SJCRH30 (cell line): ENCODE results near the gene POLR3K. TPM values are rescaled to one million over a fixed set of nuclear protein-coding genes. Genes with fewer than 3 reads are reported as not detected.

ENCODE experiments used
- DNase-seq, 2 experiments: peaks; one replicate each; pipeline ENCODE4 v3.0.0-alpha.2; 2015 to 2020
- H3K27ac ChIP-seq: fragments of 250-450 bp; sonication (Bioruptor Pico); 2 replicates; pipeline ENCODE4 v1.5.1; 2020; ENCODE audit warnings: mild to moderate bottlenecking, moderate library complexity
- H3K27me3 ChIP-seq: fragments of 250-450 bp; sonication (Bioruptor Pico); 2 replicates; pipeline ENCODE4 v1.5.1; 2020; ENCODE audit warnings: mild to moderate bottlenecking, moderate library complexity
- H3K36me3 ChIP-seq: fragments of 250-450 bp; sonication (Bioruptor Pico); 2 replicates; pipeline ENCODE4 v1.5.1; 2020; ENCODE audit warnings: mild to moderate bottlenecking, moderate library complexity
- H3K4me1 ChIP-seq: fragments of 250-450 bp; sonication (Bioruptor Pico); 2 replicates; pipeline ENCODE4 v1.5.1; 2020; ENCODE audit warnings: mild to moderate bottlenecking, moderate library complexity
- H3K4me3 ChIP-seq: fragments of 250-450 bp; sonication (Bioruptor Pico); 2 replicates; pipeline ENCODE4 v1.5.1; 2020; ENCODE audit warnings: mild to moderate bottlenecking, moderate library complexity
- H3K9me3 ChIP-seq: fragments of 250-450 bp; sonication (Bioruptor Pico); replicated peaks from 2 replicates; pipeline ENCODE4 v1.5.1; 2020; ENCODE audit warnings: mild to moderate bottlenecking, moderate library complexity
- total RNA-seq: library from RNA; depleted of rRNA; stranded (reverse); fragments of >200 nt; shearing (Covaris generic); gene quantifications from 2 replicates; pipeline ENCODE4 v1.2.3, GENCODE V29; 2014

Gene POLR3K
- total RNA-seq, 1 experiment from 2014 or later: 24.3 TPM

DNA sequence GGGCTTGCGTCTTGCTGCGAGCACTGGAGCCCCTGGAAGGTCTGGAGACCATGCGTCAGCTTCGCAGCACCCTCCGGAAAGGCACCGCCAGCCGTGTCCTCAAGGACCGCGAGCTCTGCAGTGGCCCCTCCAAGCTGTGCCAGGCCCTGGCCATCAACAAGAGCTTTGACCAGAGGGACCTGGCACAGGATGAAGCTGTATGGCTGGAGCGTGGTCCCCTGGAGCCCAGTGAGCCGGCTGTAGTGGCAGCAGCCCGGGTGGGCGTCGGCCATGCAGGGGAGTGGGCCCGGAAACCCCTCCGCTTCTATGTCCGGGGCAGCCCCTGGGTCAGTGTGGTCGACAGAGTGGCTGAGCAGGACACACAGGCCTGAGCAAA is 32.0 kb upstream of the POLR3K start:
- Histone ChIP-seq H3K9me3 (no peaks in the 10 kb centered on the region), H3K36me3 (peaks cover under 1% of the 10 kb centered on the region; the same call in 1 of the 2 replicates), H3K27ac (peak overlapping the region; percentile 72; the same call in 1 of the 2 replicates), H3K27me3 (no peaks in the 10 kb centered on the region), H3K4me1 (peaks cover 40% of the 10 kb centered on the region), H3K4me3 (no peak overlapping the region)
- no peak for DNase-seq

DNA sequence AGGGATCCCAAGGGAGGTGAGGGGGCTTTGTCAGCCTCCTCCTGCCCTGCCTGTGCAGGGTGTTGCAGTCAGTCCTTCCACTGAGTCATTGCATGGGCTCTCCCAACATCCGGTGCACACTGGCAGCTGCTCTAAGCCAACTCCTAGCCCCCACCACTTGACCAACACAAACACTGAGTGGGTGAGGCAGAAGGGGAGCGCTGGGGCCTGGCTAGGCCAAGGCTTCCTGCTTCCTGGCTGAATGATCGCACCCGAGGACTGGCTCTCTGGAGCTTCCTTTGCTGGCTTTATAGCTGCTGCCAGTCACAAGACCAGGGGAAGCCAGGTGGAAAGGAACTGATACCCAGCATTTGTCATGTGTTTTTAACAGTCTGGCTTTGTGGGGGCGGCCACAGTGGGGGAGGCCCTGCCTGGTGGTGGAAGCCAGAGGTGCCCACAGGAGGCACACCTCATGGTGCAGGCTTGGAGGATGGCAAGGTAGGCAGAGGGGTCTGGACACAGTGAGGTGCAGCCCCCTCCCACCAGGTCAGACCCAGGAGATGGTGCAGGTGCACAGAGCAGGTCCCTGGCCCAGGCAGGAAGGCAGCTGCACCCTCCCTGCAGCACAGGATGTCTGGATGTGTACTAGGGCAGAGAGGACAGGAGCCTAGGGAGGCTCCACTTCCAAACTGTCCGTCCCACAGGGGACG is 31.5 kb upstream of the POLR3K start:
- H3K4me1 ChIP-seq: peaks cover 42% of the 10 kb centered on the region
- DNase-seq: peak; percentile 93
- peaks cover 4% of the 10 kb centered on the region; the same call in 1 of the 2 replicates for H3K36me3 ChIP-seq
- H3K27me3 ChIP-seq: no peaks in the 10 kb centered on the region
- no peaks in the 10 kb centered on the region for H3K9me3 ChIP-seq
- H3K4me3 ChIP-seq: no peak overlapping the region
- H3K27ac ChIP-seq: peak overlapping the region; percentile 72

DNA sequence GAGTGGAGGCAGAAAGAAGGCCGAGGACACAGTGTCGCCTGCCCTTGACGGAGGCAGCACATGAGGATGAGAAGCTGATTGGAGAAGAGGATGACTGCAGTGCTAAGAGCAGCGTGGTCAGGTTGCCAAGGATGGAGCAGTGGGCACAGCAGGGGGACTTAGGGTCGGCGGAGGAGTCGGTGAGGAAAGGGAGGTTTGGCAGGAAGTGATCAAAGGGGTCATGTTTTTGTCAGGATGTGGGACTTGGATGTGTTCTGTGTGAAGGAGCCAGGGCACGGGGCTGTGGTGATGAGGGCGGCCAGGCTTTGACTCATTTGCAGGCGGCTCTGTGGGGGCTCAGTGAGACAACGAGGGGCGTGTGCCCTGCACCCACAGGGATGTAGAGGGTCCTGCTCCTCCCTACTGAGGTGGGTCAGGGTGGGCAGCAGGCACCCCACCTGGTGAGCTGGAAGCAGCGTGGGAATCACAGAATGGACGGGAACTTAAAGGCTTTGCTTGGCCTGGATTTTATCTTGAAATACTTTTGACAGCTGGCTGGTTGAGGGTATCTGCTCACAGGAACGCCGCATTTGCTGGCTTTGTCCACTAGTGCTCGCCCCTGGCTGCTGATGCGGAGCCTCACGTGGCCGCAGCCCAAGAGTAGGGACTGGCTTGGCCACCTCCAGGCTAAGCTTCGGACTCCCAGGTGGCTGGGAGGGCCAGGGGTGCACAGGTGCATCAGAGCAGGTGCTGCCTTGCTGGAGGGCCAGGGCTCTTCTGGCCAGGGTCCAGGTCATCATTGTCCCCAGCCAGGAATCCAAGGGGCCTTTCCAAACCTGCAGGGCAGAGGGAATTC is 30.6 kb upstream of the POLR3K start:
- H3K9me3 ChIP-seq: no peaks in the 10 kb centered on the region
- DNase-seq: peak; percentile 50 to 57
- no peaks in the 10 kb centered on the region for H3K27me3 ChIP-seq
- H3K36me3 ChIP-seq: peaks cover 6% of the 10 kb centered on the region; the same call in 1 of the 2 replicates
- H3K4me1 ChIP-seq: peaks cover 51% of the 10 kb centered on the region
- peak overlapping the region; percentile 72 for H3K27ac ChIP-seq
- no peak overlapping the region for H3K4me3 ChIP-seq

DNA sequence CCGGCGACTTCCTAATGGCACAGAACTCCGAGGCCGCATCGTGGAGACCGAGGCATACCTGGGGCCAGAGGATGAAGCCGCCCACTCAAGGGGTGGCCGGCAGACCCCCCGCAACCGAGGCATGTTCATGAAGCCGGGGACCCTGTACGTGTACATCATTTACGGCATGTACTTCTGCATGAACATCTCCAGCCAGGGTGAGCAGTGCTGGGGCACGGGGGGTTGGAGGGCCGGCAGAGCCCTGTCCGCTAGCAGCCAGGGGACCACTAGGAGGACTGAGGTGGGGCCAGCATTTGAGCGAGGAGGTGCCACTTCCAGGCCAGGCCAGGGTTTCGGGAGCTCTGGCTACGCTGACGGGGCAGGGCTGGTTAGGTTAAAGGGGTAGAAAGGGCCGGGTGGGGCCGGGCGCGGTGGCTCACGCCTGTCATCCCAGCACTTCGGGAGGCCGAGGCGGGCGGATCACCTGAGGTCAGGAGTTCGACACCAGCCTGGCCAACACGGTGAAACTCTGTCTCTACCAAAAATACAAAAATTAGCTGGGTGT is 29.7 kb upstream of the POLR3K start:
- Histone ChIP-seq H3K36me3 (peaks cover 6% of the 10 kb centered on the region; the same call in 1 of the 2 replicates), H3K27ac (no peak overlapping the region), H3K4me1 (peaks cover 56% of the 10 kb centered on the region), H3K4me3 (no peak overlapping the region), H3K9me3 (no peaks in the 10 kb centered on the region), H3K27me3 (no peaks in the 10 kb centered on the region)
- DNase-seq: no peak

- H3K9me3 ChIP-seq: no peaks in the 10 kb centered on the region
- peak overlapping the region; percentile 44 for H3K27ac ChIP-seq
- peaks cover 56% of the 10 kb centered on the region for H3K4me1 ChIP-seq
- peak overlapping the region; percentile 75 for H3K4me3 ChIP-seq
- H3K27me3 ChIP-seq: no peaks in the 10 kb centered on the region
- H3K36me3 ChIP-seq: peaks cover 6% of the 10 kb centered on the region; the same call in 1 of the 2 replicates
- peak; percentile 62 to 79 for DNase-seq
These were observed 26.0 kb upstream of the POLR3K start for GRCh38 chr16:79151-80054.

- no peak for DNase-seq
- H3K4me1 ChIP-seq: peaks cover 53% of the 10 kb centered on the region
- H3K27ac ChIP-seq: peak overlapping the region; percentile 44
These were observed 25.2 kb upstream of the POLR3K start for GRCh38 chr16:78444-79150.

DNA sequence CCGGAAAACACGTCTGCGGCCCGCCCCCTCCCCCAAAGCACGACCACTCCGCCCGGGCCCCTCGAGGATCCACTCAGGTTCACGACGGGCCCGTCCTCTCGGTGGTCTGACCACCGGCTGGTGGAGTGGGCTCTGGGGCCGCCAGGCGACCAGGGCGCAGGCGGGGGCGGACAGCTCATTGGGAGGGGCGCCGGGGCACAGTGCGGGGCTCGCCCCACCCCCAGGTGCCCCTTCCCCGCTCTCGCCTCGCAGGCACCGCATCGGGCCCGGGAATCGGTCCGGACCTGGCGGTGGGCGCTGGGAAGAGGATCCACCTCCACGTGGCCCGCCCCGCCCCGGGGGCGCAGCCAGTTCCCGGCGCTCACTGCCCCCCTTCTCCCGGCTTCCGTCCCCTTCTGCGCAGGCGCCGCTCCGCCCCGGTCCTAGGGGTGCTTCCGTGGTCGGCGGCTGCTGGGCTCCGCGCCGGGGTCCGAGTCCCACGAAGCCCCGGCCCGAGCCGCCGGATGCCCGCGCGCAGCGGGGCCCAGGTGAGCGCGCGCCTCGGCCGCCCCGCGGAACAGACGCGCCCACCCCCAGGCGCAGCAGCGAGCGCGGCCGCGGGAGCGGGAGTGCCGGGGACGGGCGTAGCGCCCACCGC is 24.5 kb upstream of the POLR3K start, which contains the start of gene MPG:
MPG (plus strand) TSS at position 419 of the 637 bp plus-strand sequence; CDS start at position 504, 85 bp downstream.
- no peaks in the 10 kb centered on the region for H3K27me3 ChIP-seq
- H3K4me3 ChIP-seq: peak within 1 kb of the TSS; percentile 75
- peak; percentile 81 to 83 for DNase-seq
- no peaks in the 10 kb centered on the region for H3K9me3 ChIP-seq
- H3K4me1 ChIP-seq: peaks cover 48% of the 10 kb centered on the region
- H3K36me3 ChIP-seq: peaks cover 6% of the 10 kb centered on the region; the same call in 1 of the 2 replicates
- H3K27ac ChIP-seq: peak within 1 kb of the TSS; percentile 77

More at GRCh38 chr16:78444-79150, 25.2 kb upstream of the POLR3K start:
- no peaks in the 10 kb centered on the region for H3K9me3 ChIP-seq
- H3K27me3 ChIP-seq: no peaks in the 10 kb centered on the region
- H3K36me3 ChIP-seq: peaks cover 6% of the 10 kb centered on the region; the same call in 1 of the 2 replicates
- peak overlapping the region; percentile 75 for H3K4me3 ChIP-seq

DNA sequence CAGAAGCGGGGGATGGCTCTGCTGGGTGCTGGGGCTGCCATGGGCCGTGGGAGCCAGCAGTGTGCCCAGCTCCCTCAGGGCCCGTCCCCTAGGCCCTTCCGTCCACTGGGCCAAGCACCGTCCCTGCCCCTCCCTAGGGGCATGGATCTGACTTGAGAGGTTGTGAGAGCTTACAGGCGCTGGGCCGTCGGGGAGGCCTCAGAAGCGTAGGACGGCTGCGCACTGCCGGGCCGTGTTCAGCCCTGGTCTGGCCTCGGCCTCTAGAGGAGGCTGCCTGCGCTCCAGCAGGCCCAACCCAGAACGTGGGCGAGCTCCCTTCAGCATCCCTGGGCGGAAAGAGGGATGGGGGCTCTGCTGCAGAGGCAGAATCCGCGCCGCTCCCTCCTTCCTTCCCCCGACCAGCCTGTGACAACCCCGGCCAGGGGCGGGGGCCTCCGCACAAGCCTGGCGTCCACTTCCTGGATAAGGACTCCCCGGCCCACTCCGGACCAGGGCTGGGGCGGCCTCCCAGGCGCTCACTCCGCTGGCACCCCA is 23.9 kb upstream of the POLR3K start:
- H3K4me1 ChIP-seq: peaks cover 51% of the 10 kb centered on the region
- H3K4me3 ChIP-seq: peak overlapping the region; percentile 75
- no peaks in the 10 kb centered on the region for H3K27me3 ChIP-seq
- DNase-seq: peak; percentile 64 to 69
- H3K27ac ChIP-seq: peak overlapping the region; percentile 77
- peaks cover 6% of the 10 kb centered on the region; the same call in 1 of the 2 replicates for H3K36me3 ChIP-seq
- no peaks in the 10 kb centered on the region for H3K9me3 ChIP-seq

GRCh38 chr16:76535-77272 is 23.3 kb upstream of the POLR3K start:
- no peaks in the 10 kb centered on the region for H3K27me3 ChIP-seq
- H3K36me3 ChIP-seq: peaks cover 6% of the 10 kb centered on the region; the same call in 1 of the 2 replicates
- peak; percentile 83 to 85 for DNase-seq
- peak overlapping the region; percentile 77 for H3K27ac ChIP-seq
- H3K4me3 ChIP-seq: peak overlapping the region; percentile 75
- H3K9me3 ChIP-seq: no peaks in the 10 kb centered on the region
- H3K4me1 ChIP-seq: peaks cover 51% of the 10 kb centered on the region

DNA sequence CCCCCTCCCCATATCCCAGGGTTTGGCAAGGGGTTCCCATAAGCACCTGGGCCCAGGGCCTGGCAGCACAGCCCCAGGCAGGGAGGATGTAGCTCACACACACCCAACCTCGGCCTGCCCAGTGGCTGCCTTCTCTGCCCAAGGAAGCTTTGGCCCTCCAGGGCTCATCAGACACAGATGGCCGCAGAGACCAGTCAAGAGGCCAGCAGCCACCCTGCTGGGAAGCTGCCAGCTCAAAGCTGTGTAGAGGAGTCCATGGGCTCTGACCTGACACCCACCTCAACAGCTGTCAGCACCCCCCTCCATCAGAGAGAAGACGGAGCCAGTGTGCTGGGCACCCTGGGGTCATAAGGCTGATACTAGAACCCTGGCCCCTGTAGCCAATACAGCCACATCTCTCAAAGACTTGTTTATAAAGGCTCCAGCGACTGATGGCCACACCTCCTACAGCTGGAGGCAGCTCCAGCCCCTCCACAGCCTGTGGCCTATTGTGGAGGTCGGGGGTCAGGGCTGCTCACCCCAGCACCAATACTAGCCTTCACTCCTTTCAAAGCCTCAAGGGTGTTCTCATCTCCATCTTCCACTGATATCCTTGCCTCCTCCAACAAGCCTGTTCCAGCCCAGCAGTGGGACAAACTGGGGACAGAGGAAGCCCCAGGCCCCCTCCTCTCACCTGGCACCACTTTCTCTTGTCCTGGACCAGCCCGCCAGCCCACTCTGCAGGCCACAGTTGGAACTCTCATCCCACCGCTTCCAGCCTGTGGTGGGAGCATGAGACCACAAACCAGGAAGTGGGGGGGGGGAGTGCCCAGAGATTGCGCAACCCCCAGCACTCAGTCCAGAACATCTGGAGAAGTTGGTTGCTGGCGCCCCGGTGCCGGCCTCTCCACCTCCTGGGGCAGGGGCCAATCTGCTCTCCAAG is 22.4 kb upstream of the POLR3K start:
- peak; percentile 71 to 78 for DNase-seq
- H3K4me3 ChIP-seq: no peak overlapping the region
- peaks cover 6% of the 10 kb centered on the region; the same call in 1 of the 2 replicates for H3K36me3 ChIP-seq
- peaks cover 56% of the 10 kb centered on the region for H3K4me1 ChIP-seq
- peak overlapping the region; percentile 77 for H3K27ac ChIP-seq
- H3K27me3 ChIP-seq: no peaks in the 10 kb centered on the region
- H3K9me3 ChIP-seq: no peaks in the 10 kb centered on the region

GRCh38 chr16:74747-75334 is 21.4 kb upstream of the POLR3K start:
- H3K27ac ChIP-seq: peak overlapping the region; percentile 77; the same call in 1 of the 2 replicates
- peaks cover 1% of the 10 kb centered on the region; the same call in 1 of the 2 replicates for H3K36me3 ChIP-seq
- H3K4me1 ChIP-seq: peaks cover 58% of the 10 kb centered on the region
- no peaks in the 10 kb centered on the region for H3K27me3 ChIP-seq
- no peaks in the 10 kb centered on the region for H3K9me3 ChIP-seq
- DNase-seq: no peak
- no peak overlapping the region for H3K4me3 ChIP-seq
